Cerebellar nuclear complex (tissue), 1 donor: ENCODE measurements around the gene GRK7.

Experiments
- DNase-seq, 2 experiments: peaks; one replicate each; lab custom pipeline; 2025; lab: John Stamatoyannopoulos, UW

GRK7 gene, protein sequence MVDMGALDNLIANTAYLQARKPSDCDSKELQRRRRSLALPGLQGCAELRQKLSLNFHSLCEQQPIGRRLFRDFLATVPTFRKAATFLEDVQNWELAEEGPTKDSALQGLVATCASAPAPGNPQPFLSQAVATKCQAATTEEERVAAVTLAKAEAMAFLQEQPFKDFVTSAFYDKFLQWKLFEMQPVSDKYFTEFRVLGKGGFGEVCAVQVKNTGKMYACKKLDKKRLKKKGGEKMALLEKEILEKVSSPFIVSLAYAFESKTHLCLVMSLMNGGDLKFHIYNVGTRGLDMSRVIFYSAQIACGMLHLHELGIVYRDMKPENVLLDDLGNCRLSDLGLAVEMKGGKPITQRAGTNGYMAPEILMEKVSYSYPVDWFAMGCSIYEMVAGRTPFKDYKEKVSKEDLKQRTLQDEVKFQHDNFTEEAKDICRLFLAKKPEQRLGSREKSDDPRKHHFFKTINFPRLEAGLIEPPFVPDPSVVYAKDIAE (N-terminal part only)

DNA sequence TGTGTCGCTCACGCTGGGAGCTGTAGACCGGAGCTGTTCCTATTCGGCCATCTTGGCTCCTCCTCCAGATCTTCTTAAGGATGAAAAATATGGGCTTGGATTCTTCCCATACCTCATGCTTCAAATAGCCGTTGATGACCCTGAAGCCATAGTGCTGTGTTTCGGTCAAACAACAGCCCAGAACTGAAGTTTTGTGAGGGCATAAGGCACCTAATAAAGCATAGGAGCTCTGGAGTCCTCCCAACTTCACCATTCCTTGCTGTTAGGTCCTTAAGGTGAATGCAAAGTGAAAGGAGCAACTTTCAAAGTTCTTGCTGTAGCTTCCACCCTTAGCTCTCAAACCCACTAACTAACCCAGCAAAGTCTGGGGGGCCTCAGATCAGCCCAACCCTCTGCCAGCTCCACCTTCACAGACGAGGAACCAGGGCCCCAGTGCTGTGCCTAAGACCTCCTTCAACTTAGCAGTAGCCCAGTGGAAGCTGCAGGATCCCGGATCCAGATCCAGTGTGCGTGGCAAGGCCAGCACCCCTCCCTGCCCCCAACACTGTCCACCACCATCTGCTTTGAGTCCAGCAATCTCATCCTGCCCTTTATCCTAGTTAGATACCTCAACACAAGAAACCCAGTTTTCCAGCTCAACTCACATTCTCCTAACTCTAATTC lies at the start of gene GRK7:
TSS of gene GRK7 (plus strand) at position 321 of the 663 bp plus-strand sequence. CDS start 14,877 bp downstream, outside the sequence.
- no peak for DNase-seq

DNA sequence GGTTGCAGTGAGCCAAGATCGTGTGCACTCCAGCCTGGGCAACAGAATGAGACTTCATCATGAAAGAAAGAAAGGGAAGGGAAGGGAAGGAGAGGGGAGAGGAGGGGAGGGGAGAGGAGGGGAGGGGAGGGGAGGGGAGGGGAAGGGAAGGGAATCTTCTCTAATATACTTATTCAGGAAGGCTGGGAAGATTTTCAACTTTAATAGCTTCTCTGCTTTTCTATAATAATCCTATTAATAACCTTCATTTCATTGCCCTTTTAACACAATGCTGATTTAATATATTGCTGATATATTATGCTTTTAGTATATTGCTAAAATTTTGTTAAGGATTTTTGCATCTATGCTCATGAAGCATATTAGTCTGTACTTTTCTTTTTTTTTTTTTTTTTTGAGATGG lies 48.5 kb upstream of the GRK7 start:
- no peak for DNase-seq

DNA sequence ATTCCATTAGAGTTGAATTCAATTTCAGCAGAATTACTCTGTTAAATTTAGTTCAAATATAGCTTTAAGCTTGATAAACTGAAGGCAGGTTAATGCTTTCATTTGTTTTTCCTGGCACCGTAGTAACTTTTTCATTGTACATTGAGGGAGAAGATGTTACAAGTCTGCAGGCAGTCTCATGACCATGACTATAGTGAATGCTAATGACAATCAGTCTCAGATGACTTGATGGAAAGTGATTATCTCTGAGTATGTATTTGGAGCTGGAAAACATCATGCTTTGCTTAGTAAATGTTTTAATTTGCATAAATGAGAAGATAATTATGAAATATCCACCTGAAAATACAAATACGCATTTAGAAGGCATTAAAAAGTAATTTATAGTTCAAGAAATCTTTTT lies 41.1 kb upstream of the GRK7 start:
- DNase-seq, result no peak

DNA sequence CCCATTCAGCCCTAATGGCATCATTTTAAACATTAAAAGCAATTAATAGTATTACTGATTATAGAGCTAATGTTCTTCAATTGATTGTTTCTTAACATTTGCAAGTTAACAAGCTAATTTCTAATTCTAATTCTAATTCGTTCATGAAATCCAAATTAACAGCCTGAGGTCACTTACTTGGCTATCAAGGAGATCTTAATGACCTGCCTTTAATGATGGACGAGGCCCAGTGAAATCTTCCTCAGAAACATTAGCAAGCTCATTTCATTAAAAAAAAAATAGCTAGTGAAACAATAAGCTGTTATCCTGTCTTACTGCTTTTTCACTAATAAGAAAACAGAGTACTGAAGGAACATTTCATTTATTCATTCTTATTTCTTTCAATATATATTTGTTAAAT lies 40.6 kb upstream of the GRK7 start:
- DNase-seq, result no peak

DNA sequence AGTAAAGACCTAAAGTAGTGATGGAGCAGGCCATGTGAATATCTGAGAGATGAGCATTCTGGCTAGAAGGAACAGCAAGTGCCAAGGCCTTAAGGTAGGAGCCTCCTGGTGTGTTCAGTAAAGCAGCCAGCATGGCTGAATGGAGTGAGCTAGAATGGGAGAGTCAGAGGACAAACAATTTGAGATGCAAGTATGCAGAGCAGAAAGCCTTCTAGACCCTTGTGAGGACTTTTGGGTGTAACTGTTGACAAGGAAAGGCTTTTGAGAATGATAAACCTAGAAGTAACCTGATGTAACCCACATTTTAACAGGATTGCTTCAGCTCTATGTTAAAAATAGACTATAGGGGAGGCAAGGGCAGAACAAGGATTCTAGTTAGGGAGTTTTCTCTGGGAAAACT lies 40.0 kb upstream of the GRK7 start:
- no peak for DNase-seq

DNA sequence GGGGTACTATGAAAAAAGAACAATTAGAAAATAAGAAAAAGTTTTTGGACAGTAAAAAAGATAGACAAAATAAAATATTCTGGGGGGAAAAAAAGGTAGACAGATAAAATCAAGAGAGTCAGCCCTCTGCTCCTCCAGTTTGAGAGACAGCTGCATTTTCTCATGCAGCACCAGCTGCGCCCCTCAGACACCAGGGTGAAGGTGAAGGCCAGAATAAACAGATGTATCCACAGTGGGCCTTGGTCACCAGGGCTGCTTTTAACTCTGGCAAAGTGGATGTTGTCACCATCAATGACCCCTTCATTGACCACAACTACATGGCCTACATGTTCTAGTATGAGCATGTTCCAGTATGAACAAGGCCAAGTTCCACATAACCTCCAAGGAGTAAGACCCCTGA lies 39.0 kb upstream of the GRK7 start:
- DNase-seq, result no peak

DNA sequence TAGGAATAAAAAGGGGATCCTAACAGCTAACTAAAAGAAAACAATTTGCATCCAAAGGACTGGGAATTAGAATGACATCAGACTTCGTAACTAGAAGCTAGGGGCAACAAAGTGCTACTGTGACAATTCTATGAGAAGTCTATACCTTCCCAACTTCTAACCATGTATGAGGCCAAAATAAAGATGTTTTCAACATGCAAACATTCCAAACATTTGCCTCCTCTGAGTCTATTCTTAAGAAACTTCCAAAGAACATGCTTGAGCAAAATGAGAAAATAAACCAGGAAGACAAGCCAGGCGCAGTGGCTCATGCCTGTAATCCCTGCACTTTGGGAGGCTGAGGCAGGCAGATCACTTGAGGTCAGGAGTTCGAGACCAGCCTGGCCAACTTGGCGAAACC lies 38.2 kb upstream of the GRK7 start:
- DNase-seq, result no peak

DNA sequence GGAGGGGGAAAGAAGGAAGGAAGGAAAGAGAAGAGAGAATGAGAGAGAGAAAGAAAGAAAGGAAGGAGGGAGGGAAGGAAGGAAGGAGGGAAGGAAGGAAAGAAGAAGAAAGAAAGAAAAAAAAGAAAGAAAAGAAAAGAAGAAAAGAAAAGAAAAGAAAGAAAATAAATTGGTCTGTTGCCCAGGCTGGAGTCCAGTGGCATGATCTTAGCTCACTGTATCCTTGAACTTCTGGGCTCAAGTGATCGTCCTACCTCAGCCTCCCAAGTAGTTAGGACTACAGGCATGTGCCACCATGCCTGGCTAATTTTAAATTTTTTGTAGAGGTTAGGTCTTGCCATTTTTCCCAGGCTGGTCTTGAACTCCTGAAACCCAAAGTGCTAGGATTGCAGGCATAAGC lies 36.7 kb upstream of the GRK7 start:
- no peak for DNase-seq

DNA sequence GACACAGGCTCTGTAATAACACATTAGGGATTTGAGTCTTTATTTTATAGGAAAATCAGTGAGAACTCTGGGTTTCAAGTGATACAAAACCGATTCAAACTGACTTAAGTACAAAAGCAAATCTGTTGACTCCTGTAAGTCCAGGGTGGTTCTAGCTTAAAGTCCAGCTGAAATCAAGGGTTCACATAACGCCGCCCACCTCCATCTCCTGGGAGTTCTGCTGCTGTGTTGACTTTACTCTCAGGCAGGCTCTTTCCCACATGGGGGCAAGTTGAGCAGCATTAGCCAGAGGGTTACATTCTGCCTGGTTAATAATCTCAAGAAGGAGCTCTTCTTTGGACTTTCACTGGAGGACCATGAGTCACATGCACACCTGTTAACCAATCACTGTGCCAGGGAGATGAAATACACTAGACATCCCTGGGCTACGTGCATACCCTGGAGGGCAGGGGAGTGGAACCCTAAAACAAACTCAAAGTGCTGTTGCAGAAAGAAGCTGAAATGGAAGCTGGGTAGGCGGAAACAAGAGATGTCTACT lies 34.8 kb upstream of the GRK7 start:
- DNase-seq, result no peak

DNA sequence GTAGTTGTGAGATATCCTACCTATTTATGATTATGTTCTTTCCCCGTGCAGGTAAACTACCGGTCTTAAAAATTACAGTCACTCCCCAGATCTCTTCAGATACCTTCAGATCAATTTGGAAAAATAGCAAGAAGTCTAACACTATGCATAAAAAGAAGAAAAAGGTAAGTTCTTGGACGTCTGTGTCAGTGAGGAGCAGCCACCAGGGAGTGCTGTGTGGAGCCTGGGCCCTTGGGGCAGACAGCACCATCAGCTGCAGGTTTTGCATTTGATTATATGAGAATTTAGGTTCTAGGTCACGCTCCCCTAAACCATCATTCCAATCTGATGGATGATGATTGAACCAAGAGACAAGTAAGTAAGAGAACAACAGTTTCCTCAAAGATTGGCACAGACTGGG lies 34.0 kb upstream of the GRK7 start:
- DNase-seq, result no peak

DNA sequence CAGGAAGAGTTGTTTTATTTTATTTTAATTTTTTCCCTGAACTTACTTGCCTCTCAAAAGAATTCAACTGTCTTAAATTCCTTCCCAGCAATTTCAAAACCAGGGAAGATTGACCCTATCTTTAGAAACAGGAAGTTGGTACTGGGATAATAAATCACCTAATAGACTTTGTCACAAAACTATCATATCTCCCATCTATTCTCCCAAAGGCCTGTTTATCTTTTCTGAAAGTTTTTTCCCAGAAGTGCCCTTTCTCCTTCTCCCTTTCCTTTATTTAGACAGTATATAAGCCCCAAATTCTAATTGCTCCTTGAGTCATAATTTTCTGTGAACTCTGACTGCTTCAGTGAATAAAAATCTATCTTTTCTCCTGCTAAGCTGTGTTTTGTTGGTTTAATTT lies 28.0 kb upstream of the GRK7 start:
- no peak for DNase-seq

DNA sequence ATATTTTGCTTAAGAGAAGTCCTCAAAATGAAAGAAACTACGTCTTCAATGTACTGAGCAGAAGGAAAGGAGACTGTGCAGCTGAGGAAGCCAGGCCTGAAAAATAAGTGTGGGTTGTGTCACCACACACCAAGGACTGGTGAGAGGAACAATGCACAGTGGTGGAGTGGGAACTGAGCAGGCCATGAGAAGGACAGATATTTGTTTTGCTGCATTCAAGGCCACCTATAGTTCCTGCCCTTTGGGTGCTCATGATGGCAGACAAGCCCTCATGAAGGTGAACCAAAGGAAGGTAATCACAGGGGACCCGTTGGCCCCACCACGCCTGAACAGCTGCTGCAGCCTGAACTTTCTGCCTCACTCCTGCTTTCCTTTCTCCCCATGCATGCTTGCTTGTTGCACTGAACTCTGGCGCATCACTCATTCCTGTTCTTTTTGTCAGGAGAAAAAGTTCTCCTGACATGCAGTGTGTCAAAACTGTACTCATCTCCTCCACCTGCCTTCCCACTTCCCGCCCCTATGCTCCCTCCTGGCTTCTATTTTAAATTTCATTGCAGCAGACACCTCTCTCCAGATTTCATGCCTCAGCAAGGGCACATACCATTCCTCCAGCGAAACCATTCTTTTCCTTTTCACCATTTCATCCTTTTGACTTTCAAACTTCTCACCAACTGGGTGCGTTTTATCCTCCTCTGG lies 27.3 kb upstream of the GRK7 start:
- no peak for DNase-seq

DNA sequence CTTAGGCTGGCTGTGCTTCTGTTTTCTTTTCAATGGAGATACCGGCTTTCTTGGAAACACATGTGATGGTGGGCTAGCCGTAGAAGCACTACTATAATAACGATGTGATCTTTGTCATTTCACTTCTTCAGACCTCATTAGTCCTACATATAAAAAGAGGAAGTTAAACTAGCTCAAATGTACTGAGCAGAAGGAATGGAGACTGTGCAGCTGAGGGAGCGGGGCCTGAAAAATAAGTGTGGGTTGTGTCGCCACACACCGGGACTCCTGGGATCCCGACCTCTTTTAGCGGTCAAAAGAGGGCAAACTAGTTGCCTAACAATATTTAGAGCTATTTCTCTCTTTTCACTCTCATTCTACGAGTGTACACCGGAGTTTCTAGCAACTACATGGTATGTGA lies 26.1 kb upstream of the GRK7 start:
- DNase-seq, result no peak

DNA sequence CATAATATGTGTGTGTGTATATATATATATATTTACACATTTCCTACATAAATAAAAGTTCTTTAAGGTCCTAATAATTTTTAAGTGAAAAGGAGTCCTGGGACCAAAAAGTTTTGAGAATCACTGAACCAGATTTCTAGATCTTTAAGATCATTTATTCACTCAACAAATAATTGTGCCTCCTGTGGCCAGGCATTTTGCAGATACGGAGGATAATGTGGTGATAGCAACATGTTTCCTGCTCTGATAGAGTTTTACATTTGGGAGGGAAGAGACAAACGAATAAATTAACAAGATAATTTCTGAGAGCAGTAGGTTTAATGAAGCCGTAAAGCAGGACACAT lies 25.6 kb upstream of the GRK7 start:
- no peak for DNase-seq

DNA sequence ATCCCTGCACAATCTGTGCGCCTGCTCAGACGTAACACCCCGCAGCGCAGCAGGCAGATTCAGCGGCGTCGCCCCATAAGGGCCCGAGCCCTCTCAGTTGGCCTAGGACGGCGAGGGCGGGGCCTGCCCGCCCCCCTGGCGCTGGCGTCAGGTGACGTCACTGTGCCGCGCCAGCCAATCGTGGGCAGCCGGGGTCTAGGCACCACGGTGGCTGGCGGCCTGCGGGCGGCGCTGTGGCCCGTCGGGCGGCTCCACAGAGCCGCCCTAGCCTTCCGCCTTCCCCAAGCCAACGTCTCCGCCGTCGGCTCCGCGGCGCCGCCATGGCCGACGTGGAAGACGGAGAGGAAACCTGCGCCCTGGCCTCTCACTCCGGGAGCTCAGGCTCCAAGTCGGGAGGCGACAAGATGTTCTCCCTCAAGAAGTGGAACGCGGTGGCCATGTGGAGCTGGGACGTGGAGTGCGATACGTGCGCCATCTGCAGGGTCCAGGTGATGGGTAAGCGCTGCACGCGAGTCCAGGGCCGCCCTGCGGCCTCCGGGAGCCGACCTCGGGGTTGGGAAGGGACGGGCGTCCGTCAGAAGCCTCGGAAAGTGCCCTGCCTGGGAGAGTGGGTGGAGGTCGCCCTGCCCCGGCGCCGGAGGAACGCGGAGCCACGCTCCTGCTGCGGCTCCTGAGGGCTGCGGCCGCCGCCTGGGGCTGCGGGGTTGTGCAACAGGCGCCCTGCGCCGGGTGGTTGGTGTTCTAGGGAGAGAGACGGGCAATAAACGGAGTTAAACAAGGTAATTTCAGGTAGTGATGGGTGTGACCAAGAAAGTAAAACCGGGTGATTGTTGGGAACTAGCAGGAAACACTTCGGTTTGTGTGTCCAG lies 25.0 kb upstream of the GRK7 start, which contains the start of gene RNF7:
TSS of gene RNF7 (plus strand) at position 277 of the 869 bp plus-strand sequence. CDS start at position 321, 44 bp downstream.
- peak; percentile 64 to 90 for DNase-seq

DNA sequence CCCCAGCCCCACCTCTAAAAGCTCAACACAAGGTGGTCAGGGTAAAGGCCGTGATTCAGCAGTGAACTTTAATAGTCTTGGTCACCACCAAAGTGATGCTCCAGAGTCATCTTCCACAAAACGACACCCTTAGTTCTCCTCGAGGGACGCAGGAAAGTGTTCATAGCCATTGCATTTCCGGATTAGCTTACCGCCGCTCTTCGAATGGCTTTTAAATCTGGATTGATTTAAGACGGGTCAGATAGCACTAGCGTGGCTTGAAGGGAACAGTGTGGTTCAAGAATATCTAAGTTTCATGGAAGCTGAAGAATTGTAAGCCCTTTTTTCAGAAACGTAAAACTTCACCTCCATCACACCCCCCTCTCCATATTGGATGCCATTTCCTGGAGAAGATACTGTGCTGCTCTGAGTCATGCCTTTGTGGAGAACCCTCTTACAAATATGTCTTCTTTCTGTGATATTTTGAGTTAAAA lies 24.3 kb upstream of the GRK7 start:
- DNase-seq, result no peak

DNA sequence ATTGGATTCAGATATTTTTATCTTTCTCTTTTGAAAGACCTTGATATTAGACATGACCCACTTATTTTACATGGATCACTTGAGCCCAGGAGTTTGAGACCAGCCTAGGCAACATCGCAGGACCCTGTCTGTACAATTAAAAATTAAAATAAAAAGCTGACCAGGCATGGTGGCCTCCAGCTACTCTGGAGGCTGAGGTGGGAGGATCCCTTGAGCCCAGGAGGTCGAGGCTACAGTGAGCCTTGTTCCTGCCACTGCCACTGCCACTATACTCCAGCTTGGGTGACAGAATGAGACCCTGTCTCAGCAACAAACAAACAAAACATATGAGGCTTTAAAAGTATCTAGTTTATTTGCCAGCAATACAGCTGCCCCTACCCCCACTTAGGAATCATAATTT lies 23.5 kb upstream of the GRK7 start:
- DNase-seq, result no peak

DNA sequence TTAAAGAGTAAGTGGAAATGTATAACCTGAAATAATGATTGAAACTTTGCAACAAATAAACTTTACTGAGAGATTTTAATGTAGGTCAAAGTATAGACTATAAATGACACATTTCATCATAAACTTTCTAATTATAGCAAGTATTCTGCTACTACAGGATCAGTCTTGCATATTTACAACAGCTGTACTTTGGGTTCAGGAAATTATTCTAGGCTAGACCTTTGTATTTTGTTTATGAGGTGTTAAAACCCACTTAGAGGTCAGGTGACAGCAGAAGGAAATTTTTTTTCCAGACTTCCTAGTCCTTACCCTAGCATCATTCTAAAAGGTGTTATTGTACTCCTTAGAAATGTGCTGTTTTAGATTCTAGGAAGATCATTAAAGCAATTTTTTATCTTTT lies 22.9 kb upstream of the GRK7 start:
- DNase-seq, result no peak

DNA sequence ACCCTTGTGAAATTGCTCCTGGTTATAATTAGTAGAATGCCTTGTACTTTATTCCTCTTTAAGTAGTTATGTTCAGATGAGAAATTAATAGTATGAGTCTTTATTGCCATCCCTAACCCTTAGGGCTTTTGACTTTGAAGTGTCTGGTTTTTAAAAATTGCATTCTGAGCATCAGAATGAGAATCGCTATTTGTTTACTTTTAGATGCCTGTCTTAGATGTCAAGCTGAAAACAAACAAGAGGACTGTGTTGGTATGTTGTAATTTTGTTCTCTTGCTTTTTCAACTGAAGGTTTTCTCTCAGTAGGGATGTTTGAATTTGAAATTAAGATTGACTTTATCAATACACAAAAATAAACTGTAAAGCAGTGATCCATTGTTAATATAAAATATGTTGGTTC lies 19.9 kb upstream of the GRK7 start:
- no peak for DNase-seq

DNA sequence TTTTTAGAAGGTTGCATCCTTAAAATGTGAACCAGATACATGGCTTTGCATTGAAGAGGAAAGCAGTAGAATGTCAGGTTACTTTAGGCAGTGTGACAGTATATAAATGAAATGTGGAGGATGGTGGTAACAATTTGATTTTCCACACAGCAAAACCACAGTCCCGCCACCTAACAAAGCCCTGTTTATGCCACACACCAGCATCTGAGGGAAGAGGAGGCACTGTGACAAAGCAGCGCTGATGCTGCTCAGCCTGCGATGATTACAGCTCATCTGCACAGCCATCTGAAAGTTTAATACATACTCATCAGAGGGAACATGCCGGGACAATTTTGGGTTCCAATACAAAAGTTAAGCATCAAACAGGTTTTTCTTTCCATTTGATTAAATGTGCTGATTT lies 16.2 kb upstream of the GRK7 start:
- no peak for DNase-seq

DNA sequence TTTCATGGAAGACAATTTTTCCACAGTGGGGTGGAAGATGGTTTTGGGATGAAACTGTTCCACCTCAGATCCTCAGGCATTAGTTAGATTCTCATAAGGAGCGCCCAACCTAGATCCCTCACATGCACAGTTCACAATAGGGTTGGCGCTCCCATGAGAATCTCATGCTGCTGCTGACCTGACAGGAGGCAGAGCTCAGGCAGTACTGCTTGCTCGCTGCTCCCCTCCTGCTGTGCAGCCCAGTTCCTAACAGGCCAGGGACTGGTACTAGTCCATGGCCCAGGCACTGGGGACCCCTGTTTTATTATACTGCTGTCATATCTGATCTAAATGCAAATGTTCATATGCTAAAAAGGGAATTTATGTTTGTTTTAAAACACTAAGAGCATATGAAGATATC lies 9.8 kb upstream of the GRK7 start:
- no peak for DNase-seq

DNA sequence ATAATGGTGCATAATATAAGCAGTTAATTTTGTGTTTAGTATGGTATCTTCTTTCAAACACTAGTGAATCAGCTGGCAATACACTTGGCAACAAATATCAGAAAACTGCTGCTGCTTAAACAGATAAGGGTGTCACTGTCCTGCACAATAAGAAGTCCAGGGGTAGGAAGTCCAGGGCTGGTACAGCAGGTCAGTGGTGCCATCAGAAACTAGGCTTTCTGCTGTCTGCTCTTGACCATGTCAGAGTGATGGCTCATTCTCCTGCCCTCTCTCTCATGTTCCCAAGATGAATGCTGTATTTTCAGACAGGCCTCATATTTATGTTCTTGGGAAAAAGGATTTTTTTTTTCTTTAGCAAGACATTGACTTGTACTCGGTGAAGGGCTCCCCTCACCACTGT lies 9.2 kb upstream of the GRK7 start:
- DNase-seq, result no peak
